Gastrocnemius medialis (tissue), 4 donors: ENCODE measurements around the gene NKTR. TPM values are rescaled to one million over a fixed set of nuclear protein-coding genes. Genes with fewer than 3 reads are reported as not detected.
A peak's percentile ranks its signal among the peaks of the same experiment; 100 is the strongest.

Source experiments
- ATAC-seq, 2 donors: fragments of 150-250 bp; one replicate each; pipeline ENCODE4 v1.9.1; 2016
- DNase-seq, 2 donors: peaks; one replicate each; pipeline ENCODE4 v3.0.0-alpha.2; 2019
- H3K27ac ChIP-seq, 4 donors: fragments of 200-600 bp; sonication (generic); 1 replicate in 1 of 4; 2 replicates in 3 of 4; pipeline ENCODE4 v1.5.1; 2016 to 2018; ENCODE audit warnings: mild to moderate bottlenecking in 2 of 4, moderate library complexity in 1 of 4
- H3K27me3 ChIP-seq, 3 donors: fragments of 200-600 bp; sonication (generic) in 2 of 3; 1 replicate in 1 of 3; 2 replicates in 2 of 3; pipeline versions ENCODE4 v1.5.1 to v1.6.0; 2016 to 2019; ENCODE audit warnings: mild to moderate bottlenecking in 1 of 3, moderate library complexity in 1 of 3
- H3K36me3 ChIP-seq, 2 donors: fragments of 200-600 bp; sonication (generic) in 1 of 2; one replicate each; pipeline ENCODE4 v1.5.1; 2017 to 2018
- H3K4me1 ChIP-seq, 2 donors: fragments of 200-600 bp; sonication (generic) in 1 of 2; one replicate each; pipeline ENCODE4 v1.5.1; 2016 to 2017; ENCODE audit warnings: mild to moderate bottlenecking in 2 of 2
- H3K4me3 ChIP-seq, 4 donors: fragments of 200-600 bp; sonication (generic) in 3 of 4; 1 replicate in 1 of 4; 2 replicates in 3 of 4; pipeline ENCODE4 v1.5.1; 2016 to 2019; ENCODE audit warnings: mild to moderate bottlenecking in 2 of 4
- H3K9me3 ChIP-seq, 3 donors: fragments of 200-600 bp; sonication (generic) in 2 of 3; 1 replicate in 1 of 3; 2 replicates in 2 of 3; pipeline ENCODE4 v1.5.1; 2016 to 2019
- POLR2A ChIP-seq, 2 donors: fragments of 450-650 bp; IDR thresholded peaks; one replicate each; pipeline ENCODE4 v1.6.1; 2017; ENCODE audit warnings: antibody characterized with exemption in 2 of 2, mild to moderate bottlenecking in 2 of 2, moderate library complexity in 2 of 2
- in situ Hi-C, 4 donors: fragments of 200-750 bp; cut with MboI; loops; one replicate each; pipeline versions ENCODE4 v1.15.0 to v1.8.0; 2017; ENCODE audit warnings: low sequenced_read_pairs in 4 of 4
- intact Hi-C: fragments of 100-400 bp; cut with DNase I; formaldehyde crosslinking; loops from one replicate; pipeline ENCODE4 v1.15.1; 2023; ENCODE audit warnings: low total_unique reads
- total RNA-seq, 4 donors: library from RNA; depleted of rRNA; stranded (reverse); fragments of >200 nt; gene quantifications; one replicate each; pipeline versions ENCODE4 v1.1.0 to v1.2.3, GENCODE V29; 2016
- TF ChIP-seq, protein P1 (sequence below), 5 experiments: fragments of 450-650 bp in 3 of 5; fragments of 200-600 bp in 2 of 5; sonication (generic) in 2 of 5; IDR thresholded peaks in 4 of 5; conservative IDR thresholded peaks in 1 of 5; 1 replicate in 4 of 5; 2 replicates in 1 of 5; pipeline ENCODE4 v1.5.1; 2016 to 2019; ENCODE audit warnings: antibody characterized with exemption in 5 of 5, mild to moderate bottlenecking in 3 of 5, moderate library complexity in 3 of 5

Gene NKTR
- total RNA-seq, 4 donors from 2014 or later, result 10.0 to 56.6 (median 13.6) TPM

DNA sequence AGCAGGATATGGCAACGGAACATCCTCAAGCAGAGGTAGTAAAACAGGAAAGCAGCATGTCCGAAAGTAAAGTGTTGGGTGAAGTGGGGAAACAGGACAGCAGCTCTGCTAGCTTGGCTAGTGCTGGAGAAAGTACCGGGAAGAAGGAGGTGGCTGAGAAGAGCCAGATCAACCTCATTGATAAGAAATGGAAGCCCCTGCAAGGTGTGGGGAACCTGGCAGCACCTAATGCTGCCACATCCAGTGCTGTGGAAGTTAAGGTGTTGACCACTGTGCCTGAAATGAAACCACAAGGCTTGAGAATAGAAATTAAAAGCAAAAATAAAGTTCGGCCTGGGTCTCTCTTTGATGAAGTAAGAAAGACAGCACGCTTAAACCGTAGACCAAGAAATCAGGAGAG lies 38.7 kb downstream of the NKTR start:
- Histone ChIP-seq H3K4me1 (peaks cover 0 to 4% of the 10 kb centered on the region in 2 donors), H3K27ac (peak overlapping the region in 2 of 4 donors; percentile 26 to 40), H3K9me3 (no peaks in the 10 kb centered on the region), H3K36me3 (peaks cover 4 to 96% of the 10 kb centered on the region in 2 donors), H3K4me3 (no peak overlapping the region), H3K27me3 (no peaks in the 10 kb centered on the region)
- intact Hi-C loops (no loop called here), in situ Hi-C loops (no loop called here)
- DNase-seq (no peak), ATAC-seq (no peak)
- TF ChIP-seq, protein P1, sequence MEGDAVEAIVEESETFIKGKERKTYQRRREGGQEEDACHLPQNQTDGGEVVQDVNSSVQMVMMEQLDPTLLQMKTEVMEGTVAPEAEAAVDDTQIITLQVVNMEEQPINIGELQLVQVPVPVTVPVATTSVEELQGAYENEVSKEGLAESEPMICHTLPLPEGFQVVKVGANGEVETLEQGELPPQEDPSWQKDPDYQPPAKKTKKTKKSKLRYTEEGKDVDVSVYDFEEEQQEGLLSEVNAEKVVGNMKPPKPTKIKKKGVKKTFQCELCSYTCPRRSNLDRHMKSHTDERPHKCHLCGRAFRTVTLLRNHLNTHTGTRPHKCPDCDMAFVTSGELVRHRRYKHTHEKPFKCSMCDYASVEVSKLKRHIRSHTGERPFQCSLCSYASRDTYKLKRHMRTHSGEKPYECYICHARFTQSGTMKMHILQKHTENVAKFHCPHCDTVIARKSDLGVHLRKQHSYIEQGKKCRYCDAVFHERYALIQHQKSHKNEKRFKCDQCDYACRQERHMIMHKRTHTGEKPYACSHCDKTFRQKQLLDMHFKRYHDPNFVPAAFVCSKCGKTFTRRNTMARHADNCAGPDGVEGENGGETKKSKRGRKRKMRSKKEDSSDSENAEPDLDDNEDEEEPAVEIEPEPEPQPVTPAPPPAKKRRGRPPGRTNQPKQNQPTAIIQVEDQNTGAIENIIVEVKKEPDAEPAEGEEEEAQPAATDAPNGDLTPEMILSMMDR (IDR thresholded peaks at IDR 0.05 in 4 of 5, conservative IDR thresholded peaks at IDR 0.05 in 1 of 5), result no peak
- no peak for TF ChIP-seq POLR2A (IDR thresholded peaks at IDR 0.05)

DNA sequence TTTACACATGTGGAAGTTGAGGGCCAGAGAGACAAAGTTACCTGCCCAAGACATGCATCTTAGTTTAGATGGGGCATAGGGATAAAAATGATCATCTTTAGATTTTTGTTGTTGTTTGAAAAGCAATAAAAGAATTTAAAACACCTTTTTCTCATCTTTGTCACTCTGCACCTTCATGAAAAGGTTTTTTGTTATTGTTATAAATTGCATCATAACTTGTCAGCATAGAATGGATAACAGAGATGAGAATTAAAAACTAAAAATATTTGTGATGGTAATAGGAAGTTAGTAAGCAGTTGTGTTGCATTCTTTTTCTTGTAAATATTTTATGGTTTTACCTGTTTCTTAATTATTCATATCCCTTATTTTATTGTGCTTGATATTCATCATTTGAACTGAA lies 39.6 kb downstream of the NKTR start:
- TF ChIP-seq POLR2A (IDR thresholded peaks at IDR 0.05), result no peak
- TF ChIP-seq, protein P1 (IDR thresholded peaks at IDR 0.05 in 4 of 5, conservative IDR thresholded peaks at IDR 0.05 in 1 of 5), result no peak
- H3K4me1 ChIP-seq, result peaks cover 0 to 4% of the 10 kb centered on the region in 2 donors
- intact Hi-C loops (no loop called here), in situ Hi-C loops (no loop called here)
- ATAC-seq (no peak), DNase-seq (no peak)
- peak overlapping the region in 1 of 4 donors; percentile 23 for H3K27ac ChIP-seq
- H3K36me3 ChIP-seq, result peaks cover 0 to 96% of the 10 kb centered on the region in 2 donors
- H3K27me3 ChIP-seq, result no peaks in the 10 kb centered on the region
- H3K4me3 ChIP-seq, result no peak overlapping the region
- H3K9me3 ChIP-seq, result no peaks in the 10 kb centered on the region

DNA sequence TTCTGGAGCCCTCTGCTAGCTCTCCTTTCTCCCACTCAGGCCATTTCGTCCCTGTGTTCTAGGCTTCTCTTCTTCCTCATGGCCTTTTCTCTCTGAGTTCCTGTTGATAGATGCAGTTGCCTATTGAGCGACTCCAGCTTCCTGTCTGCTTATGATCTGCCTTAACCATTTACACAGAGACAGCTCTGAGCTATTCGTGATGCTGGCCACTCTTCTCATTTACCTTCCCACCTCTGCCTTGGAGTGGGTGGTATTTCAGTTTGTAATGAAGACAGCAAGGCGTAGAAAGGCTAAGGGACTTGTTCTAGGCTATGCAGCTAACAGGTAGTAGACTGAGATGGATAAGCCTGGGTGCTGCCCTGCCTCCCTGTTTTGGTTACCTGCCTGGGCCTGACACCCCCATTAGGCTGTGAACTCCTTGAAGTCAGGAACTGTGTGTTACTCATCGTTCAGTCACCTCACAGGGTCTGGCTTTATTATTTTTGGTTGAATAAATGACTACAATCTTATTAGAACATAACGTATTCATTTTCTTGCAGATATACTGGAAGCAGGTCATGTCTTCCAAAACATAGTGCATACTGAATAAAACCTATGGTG lies 40.4 kb downstream of the NKTR start:
- Histone ChIP-seq H3K36me3 (peaks cover 0 to 96% of the 10 kb centered on the region in 2 donors), H3K27ac (peak overlapping the region in 1 of 4 donors; percentile 23), H3K4me1 (peaks cover 0 to 4% of the 10 kb centered on the region in 2 donors), H3K4me3 (no peak overlapping the region), H3K27me3 (no peaks in the 10 kb centered on the region), H3K9me3 (no peaks in the 10 kb centered on the region)
- in situ Hi-C loops, result no loop called here
- no peak for ATAC-seq
- DNase-seq, result no peak
- intact Hi-C loops, result no loop called here
- TF ChIP-seq, protein P1 (IDR thresholded peaks at IDR 0.05 in 4 of 5, conservative IDR thresholded peaks at IDR 0.05 in 1 of 5), result no peak
- no peak for TF ChIP-seq POLR2A (IDR thresholded peaks at IDR 0.05)

DNA sequence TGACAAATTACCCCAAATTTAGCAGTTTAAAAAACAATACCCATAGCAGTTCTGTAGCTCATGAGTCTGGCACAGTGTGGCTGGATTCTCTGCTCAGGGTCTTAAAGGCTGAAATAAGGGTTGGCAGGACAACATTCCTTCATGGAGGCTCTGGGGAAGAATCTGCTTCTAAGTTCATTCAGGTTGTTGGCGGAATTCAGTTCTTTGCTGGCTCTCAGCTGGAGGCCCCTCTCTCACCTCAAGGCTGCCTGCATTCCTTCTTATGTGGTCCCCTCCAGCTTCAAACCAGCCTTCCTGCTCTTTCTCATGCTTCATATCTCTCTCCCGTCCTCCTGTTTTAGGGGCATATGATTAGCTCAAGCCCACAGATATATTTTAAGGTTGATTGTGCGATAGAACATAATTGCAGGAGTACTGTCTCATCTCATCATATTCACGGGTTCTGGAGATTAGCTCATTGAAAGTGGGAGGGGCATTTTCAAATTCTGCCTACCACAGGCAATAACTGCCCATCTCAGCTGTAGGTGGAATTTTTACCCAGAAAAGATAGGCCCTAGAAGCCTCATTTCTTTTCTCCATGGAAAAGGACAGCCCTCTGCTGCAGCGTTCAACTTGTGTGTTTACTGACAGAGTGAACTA lies 47.5 kb downstream of the NKTR start:
- peak overlapping the region in 2 of 4 donors; percentile 16 to 34 for H3K27ac ChIP-seq

More for the DNA sequence above, 47.5 kb downstream of the NKTR start:
- ATAC-seq, result no peak
- TF ChIP-seq POLR2A (IDR thresholded peaks at IDR 0.05), result no peak
- TF ChIP-seq, protein P1 (IDR thresholded peaks at IDR 0.05 in 4 of 5, conservative IDR thresholded peaks at IDR 0.05 in 1 of 5), result no peak
- Histone ChIP-seq H3K4me1 (peaks cover 13 to 14% of the 10 kb centered on the region in 2 donors), H3K27me3 (no peaks in the 10 kb centered on the region), H3K36me3 (peaks cover 0 to 45% of the 10 kb centered on the region in 2 donors), H3K9me3 (no peaks in the 10 kb centered on the region), H3K4me3 (no peak overlapping the region)
- in situ Hi-C loops, result no loop called here
- intact Hi-C loops, result loop anchor here (2.0 kb wide), 1 partner anchor 55 kb away; no protein-coding TSS in a partner anchor
- DNase-seq, result no peak
